ENCODE data around the gene TRPM7. TPM values are rescaled to one million over a fixed set of nuclear protein-coding genes. Genes with fewer than 3 reads are reported as not detected.

Gene TRPM7
- total and polyA plus RNA-seq, 7 donors, result 3.7 to 53.7 (median 32.2) TPM

- Histone ChIP-seq H3K27ac (no peak overlapping the region), H3K27me3 (no peaks in the 10 kb centered on the region), H3K9me3 (no peaks in the 10 kb centered on the region), H3K4me1 (peaks cover 0 to 6% (median 1%) of the 10 kb centered on the region in 4 donors), H3K36me3 (no peaks in the 10 kb centered on the region), H3K4me3 (no peak overlapping the region)
- no peak for TF ChIP-seq POLR2A (IDR thresholded peaks at IDR 0.05)
- TF ChIP-seq EP300 (IDR thresholded peaks at IDR 0.05), result no peak
- no peak for TF ChIP-seq POLR2AphosphoS5 (IDR thresholded peaks at IDR 0.05)
- no peak for TF ChIP-seq CTCF (IDR thresholded peaks at IDR 0.05)
- 48 to 75% methylated on average over 7 of the region's 7 CpGs for WGBS, 2 donors
- DNase-seq, result no peak
- intact Hi-C loops (cut with DNase I), result no loop called here
These were observed 166.7 kb downstream of the TRPM7 start for GRCh38 chr15:50519740-50520425.

- H3K4me3 ChIP-seq, result no peak overlapping the region
- H3K36me3 ChIP-seq, result peaks cover 0 to 5% (median 0%) of the 10 kb centered on the region in 4 donors
- H3K9me3 ChIP-seq, result no peaks in the 10 kb centered on the region
- no peak for TF ChIP-seq CTCF (IDR thresholded peaks at IDR 0.05)
- no peak for TF ChIP-seq EP300 (IDR thresholded peaks at IDR 0.05)
- no peak for TF ChIP-seq POLR2AphosphoS5 (IDR thresholded peaks at IDR 0.05)
- no peak for TF ChIP-seq POLR2A (IDR thresholded peaks at IDR 0.05)
- intact Hi-C loops (cut with DNase I), result no loop called here
- no peak overlapping the region for H3K27ac ChIP-seq
- no peaks in the 10 kb centered on the region for H3K27me3 ChIP-seq
- no peaks in the 10 kb centered on the region for H3K4me1 ChIP-seq
- DNase-seq, result no peak
These were observed 173.6 kb downstream of the TRPM7 start for GRCh38 chr15:50513001-50513400.

Small RNA genes within 50 kb of the gene (small RNA-seq; reads per million reads assigned to genes)
- gene RN7SL354P, result 0 reads per million in 3 donors

Other genes with a start within 250 kb of the TRPM7 start
- not detected for gene USP50, start 140.1 kb downstream of the TRPM7 start, total RNA-seq
- not detected for gene USP50, start 140.1 kb downstream of the TRPM7 start, polyA plus RNA-seq
- 100 to 1,000 TPM in 3 of 4 donors, 10 to 100 TPM in 1; 98.6 to 303 (median 140) TPM for gene SPPL2A, start 78.9 kb upstream of the TRPM7 start, total RNA-seq
- 10 to 100 TPM; 22.8 to 87.4 (median 24.7) TPM for gene SPPL2A, start 78.9 kb upstream of the TRPM7 start, polyA plus RNA-seq
- 1 to 10 TPM; 7.3 to 8.3 (median 8.0) TPM for gene AP4E1, start 221.9 kb upstream of the TRPM7 start, total RNA-seq
- gene AP4E1, start 221.9 kb upstream of the TRPM7 start, polyA plus RNA-seq, result 1 to 10 TPM; 2.4 to 4.8 (median 3.2) TPM